HL-60 (cell line): ENCODE results near the gene NPC2.

Experiments used
- GABPA ChIP-seq: IDR thresholded peaks from 2 replicates; pipeline ENCODE4 v1.6.1; 2012; ENCODE audit warnings: low read depth
- POLR2AphosphoS5 ChIP-seq: IDR thresholded peaks from 2 replicates; pipeline ENCODE4 v1.6.1; 2012; ENCODE audit warnings: low read depth
- SPI1 ChIP-seq: IDR thresholded peaks from 2 replicates; pipeline ENCODE4 v1.6.1; 2012; ENCODE audit warnings: low read depth, mild to moderate bottlenecking, borderline replicate concordance
- TF ChIP-seq, protein P1 (sequence below): IDR thresholded peaks from one replicate; pipeline ENCODE4 v1.5.1; 2011; ENCODE audit warnings: low read length, control low read depth, inconsistent platforms; ENCODE audit not compliant: insufficient read depth
- TF ChIP-seq, protein P2 (sequence below): IDR thresholded peaks from 2 replicates; pipeline ENCODE4 v1.6.1; 2012; ENCODE audit warnings: low read depth; ENCODE audit not compliant: insufficient replicate concordance

DNA sequence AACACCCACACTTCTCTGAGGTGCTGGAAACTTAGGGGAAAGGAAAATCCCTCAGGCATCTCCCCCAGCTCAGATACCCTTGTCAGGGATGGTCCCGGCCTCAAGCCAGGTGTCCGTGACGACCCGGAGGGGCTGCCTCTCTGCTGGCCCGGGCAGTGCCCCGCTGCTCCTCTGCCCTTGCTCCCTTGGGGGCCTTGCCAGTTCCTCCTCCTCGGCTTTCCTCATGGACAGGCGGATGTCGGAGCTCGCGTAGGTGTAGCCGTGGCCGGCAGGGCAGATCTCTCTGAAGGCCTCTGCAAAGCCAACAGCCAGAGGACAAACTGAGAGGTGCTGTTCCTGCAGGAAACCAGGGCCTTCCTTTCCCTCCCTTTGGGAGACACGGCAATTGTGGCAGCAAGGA lies 35.3 kb upstream of the NPC2 start:
- TF ChIP-seq, protein P1, sequence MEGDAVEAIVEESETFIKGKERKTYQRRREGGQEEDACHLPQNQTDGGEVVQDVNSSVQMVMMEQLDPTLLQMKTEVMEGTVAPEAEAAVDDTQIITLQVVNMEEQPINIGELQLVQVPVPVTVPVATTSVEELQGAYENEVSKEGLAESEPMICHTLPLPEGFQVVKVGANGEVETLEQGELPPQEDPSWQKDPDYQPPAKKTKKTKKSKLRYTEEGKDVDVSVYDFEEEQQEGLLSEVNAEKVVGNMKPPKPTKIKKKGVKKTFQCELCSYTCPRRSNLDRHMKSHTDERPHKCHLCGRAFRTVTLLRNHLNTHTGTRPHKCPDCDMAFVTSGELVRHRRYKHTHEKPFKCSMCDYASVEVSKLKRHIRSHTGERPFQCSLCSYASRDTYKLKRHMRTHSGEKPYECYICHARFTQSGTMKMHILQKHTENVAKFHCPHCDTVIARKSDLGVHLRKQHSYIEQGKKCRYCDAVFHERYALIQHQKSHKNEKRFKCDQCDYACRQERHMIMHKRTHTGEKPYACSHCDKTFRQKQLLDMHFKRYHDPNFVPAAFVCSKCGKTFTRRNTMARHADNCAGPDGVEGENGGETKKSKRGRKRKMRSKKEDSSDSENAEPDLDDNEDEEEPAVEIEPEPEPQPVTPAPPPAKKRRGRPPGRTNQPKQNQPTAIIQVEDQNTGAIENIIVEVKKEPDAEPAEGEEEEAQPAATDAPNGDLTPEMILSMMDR, result no peak
- TF ChIP-seq GABPA (no peak), POLR2AphosphoS5 (no peak), SPI1 (no peak)
- TF ChIP-seq, protein P2, sequence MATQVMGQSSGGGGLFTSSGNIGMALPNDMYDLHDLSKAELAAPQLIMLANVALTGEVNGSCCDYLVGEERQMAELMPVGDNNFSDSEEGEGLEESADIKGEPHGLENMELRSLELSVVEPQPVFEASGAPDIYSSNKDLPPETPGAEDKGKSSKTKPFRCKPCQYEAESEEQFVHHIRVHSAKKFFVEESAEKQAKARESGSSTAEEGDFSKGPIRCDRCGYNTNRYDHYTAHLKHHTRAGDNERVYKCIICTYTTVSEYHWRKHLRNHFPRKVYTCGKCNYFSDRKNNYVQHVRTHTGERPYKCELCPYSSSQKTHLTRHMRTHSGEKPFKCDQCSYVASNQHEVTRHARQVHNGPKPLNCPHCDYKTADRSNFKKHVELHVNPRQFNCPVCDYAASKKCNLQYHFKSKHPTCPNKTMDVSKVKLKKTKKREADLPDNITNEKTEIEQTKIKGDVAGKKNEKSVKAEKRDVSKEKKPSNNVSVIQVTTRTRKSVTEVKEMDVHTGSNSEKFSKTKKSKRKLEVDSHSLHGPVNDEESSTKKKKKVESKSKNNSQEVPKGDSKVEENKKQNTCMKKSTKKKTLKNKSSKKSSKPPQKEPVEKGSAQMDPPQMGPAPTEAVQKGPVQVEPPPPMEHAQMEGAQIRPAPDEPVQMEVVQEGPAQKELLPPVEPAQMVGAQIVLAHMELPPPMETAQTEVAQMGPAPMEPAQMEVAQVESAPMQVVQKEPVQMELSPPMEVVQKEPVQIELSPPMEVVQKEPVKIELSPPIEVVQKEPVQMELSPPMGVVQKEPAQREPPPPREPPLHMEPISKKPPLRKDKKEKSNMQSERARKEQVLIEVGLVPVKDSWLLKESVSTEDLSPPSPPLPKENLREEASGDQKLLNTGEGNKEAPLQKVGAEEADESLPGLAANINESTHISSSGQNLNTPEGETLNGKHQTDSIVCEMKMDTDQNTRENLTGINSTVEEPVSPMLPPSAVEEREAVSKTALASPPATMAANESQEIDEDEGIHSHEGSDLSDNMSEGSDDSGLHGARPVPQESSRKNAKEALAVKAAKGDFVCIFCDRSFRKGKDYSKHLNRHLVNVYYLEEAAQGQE, result no peak
